ENCODE results near the gene C20orf144. TPM values are rescaled to one million over a fixed set of nuclear protein-coding genes. Genes with fewer than 3 reads are reported as not detected.
A peak's percentile ranks its signal among the peaks of the same experiment; 100 is the strongest.

The C20orf144 gene
- total and polyA plus RNA-seq, 9 of the 15 experiments (the other 6 are each of a cell fraction or from before 2014, with no cell fraction given), result 0.04 to 0.23 (median 0.11) TPM; not detected in 2

- TF ChIP-seq ZNF507 (tag; conservative IDR thresholded peaks at IDR 0.05), result no peak
- TF ChIP-seq PRPF4 (IDR thresholded peaks at IDR 0.05; ENCODE audit: insufficient read depth, low read depth, low read length, poor library complexity, severe bottlenecking), result no peak
- TF ChIP-seq ZHX1 (conservative IDR thresholded peaks at IDR 0.05; ENCODE audit: low read length), result no peak
- no peak for TF ChIP-seq MCM5 (IDR thresholded peaks at IDR 0.05; ENCODE audit: low read depth)
- no peak for TF ChIP-seq ZNF140 (CRISPR knock-in tag; IDR thresholded peaks at IDR 0.05)
- no peak for TF ChIP-seq FOS (IDR thresholded peaks at IDR 0.05; ENCODE audit: extremely low read depth, insufficient read length)
- no peak for TF ChIP-seq NFXL1 (CRISPR knock-in tag; IDR thresholded peaks at IDR 0.05)
- no peak for TF ChIP-seq ZNF75A (CRISPR knock-in tag; IDR thresholded peaks at IDR 0.05)
- TF ChIP-seq ZNF785 (CRISPR knock-in tag; IDR thresholded peaks at IDR 0.05), result no peak
- TF ChIP-seq RERE (CRISPR knock-in tag; IDR thresholded peaks at IDR 0.05; ENCODE audit: borderline replicate concordance), result no peak
- TF ChIP-seq ZEB2 (IDR thresholded peaks at IDR 0.05), result peak; percentile 90
- TF ChIP-seq ARID1B (IDR thresholded peaks at IDR 0.05), result peak; percentile 96
- TF ChIP-seq HCFC1 (IDR thresholded peaks at IDR 0.05; ENCODE audit: low read depth, low read length), result no peak; the same call in 1 of the 2 replicates
- peak; percentile 67 for TF ChIP-seq BRD9 (IDR thresholded peaks at IDR 0.05; ENCODE audit: low read depth, partially characterized antibody)
- no peak for TF ChIP-seq POLR2AphosphoS2 (IDR thresholded peaks at IDR 0.05; ENCODE audit: low read length)
- no peak for TF ChIP-seq CTCF (IDR thresholded peaks at IDR 0.05 in 2 of 3, conservative IDR thresholded peaks at IDR 0.05 in 1 of 3; ENCODE audit: insufficient read depth in 2 of 3, low read depth in 1 of 3, low read length in 3 of 3)
- TF ChIP-seq HSF4 (CRISPR knock-in tag; IDR thresholded peaks at IDR 0.05; ENCODE audit: borderline replicate concordance), result no peak
- TF ChIP-seq PTTG1 (tag; IDR thresholded peaks at IDR 0.05; ENCODE audit: low read depth), result no peak
- TF ChIP-seq ZBTB7A (IDR thresholded peaks at IDR 0.05; ENCODE audit: borderline replicate concordance, control insufficient read depth, low read depth, low read length), result no peak
- TF ChIP-seq RBM39 (optimal IDR thresholded peaks at IDR 0.05; ENCODE audit: low read depth, low read length), result no peak
- TF ChIP-seq RFX1 (IDR thresholded peaks at IDR 0.05), result no peak
Measured at GRCh38 chr20:33688938-33689424, 26.9 kb downstream of the C20orf144 start (continued).

All from K562 (cell line).